Measurements from ENCODE around the gene CDKL1.

DNA sequence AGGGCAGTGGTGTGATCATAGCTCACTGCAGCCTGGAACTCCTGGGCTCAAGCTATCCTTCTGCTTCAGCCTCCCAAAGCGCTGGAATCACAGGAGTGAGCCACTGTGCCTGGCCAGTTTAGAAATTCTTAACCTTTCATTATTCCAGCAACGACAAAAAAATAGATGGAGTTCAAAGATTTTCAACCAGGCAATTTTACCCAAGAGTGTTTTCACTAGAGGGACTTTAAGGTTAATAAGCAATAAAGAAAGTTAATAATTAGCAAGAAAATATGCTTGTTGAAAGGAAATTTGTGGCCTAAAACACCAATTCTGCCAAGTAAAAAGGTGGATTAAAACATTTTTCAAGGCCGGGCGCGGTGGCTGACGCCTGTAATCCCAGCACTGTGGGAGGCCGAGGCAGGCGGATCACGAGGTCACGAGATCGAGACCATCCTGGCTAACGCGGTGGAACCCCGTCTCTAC, 14.8 kb downstream of the CDKL1 start:
- no peak for TF ChIP-seq EZH2 (IDR thresholded peaks at IDR 0.05; ENCODE audit: borderline replicate concordance, low read depth, low read length, poor library complexity, severe bottlenecking)
- TF ChIP-seq, protein P1, sequence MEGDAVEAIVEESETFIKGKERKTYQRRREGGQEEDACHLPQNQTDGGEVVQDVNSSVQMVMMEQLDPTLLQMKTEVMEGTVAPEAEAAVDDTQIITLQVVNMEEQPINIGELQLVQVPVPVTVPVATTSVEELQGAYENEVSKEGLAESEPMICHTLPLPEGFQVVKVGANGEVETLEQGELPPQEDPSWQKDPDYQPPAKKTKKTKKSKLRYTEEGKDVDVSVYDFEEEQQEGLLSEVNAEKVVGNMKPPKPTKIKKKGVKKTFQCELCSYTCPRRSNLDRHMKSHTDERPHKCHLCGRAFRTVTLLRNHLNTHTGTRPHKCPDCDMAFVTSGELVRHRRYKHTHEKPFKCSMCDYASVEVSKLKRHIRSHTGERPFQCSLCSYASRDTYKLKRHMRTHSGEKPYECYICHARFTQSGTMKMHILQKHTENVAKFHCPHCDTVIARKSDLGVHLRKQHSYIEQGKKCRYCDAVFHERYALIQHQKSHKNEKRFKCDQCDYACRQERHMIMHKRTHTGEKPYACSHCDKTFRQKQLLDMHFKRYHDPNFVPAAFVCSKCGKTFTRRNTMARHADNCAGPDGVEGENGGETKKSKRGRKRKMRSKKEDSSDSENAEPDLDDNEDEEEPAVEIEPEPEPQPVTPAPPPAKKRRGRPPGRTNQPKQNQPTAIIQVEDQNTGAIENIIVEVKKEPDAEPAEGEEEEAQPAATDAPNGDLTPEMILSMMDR (conservative IDR thresholded peaks at IDR 0.05; ENCODE audit: low read depth, low read length), result no peak
